ENCODE results near the gene ADAMTS2.

ADAMTS2 gene

GRCh38 chr5:179296150-179296821, 49.0 kb downstream of the ADAMTS2 start:
- no peak for FAIRE-seq
- TF ChIP-seq CTCF (IDR thresholded peaks at IDR 0.05; ENCODE audit: insufficient read depth, missing control alignments): no peak
- DNase-seq (ENCODE audit: insufficient read length, low spot score): no peak

- no peak for TF ChIP-seq CTCF (IDR thresholded peaks at IDR 0.05; ENCODE audit: insufficient read depth, missing control alignments)
- DNase-seq (ENCODE audit: insufficient read length, low spot score) (no peak), FAIRE-seq (no peak)
Observed at GRCh38 chr5:179295778-179296149, 49.5 kb downstream of the ADAMTS2 start.

- no peak for TF ChIP-seq CTCF (IDR thresholded peaks at IDR 0.05; ENCODE audit: insufficient read depth, missing control alignments)
- FAIRE-seq: no peak
- no peak for DNase-seq (ENCODE audit: insufficient read length, low spot score)
Observed at GRCh38 chr5:179294891-179295777, 50.1 kb downstream of the ADAMTS2 start.

GRCh38 chr5:179294131-179294780, 51.0 kb downstream of the ADAMTS2 start:
- no peak for DNase-seq (ENCODE audit: insufficient read length, low spot score)
- no peak for TF ChIP-seq CTCF (IDR thresholded peaks at IDR 0.05; ENCODE audit: insufficient read depth, missing control alignments)
- FAIRE-seq: no peak

- FAIRE-seq (no peak), DNase-seq (ENCODE audit: insufficient read length, low spot score) (no peak)
- TF ChIP-seq CTCF (IDR thresholded peaks at IDR 0.05; ENCODE audit: insufficient read depth, missing control alignments): no peak
Observed at GRCh38 chr5:179292681-179293635, 52.3 kb downstream of the ADAMTS2 start.

GRCh38 chr5:179292202-179292601, 53.1 kb downstream of the ADAMTS2 start:
- FAIRE-seq: no peak
- TF ChIP-seq CTCF (IDR thresholded peaks at IDR 0.05; ENCODE audit: insufficient read depth, missing control alignments): no peak
- DNase-seq (ENCODE audit: insufficient read length, low spot score): no peak
